WI38 (cell line): ENCODE results near the gene MME.

Experiments
- H3K4me3 ChIP-seq: 2 replicates; pipeline ENCODE4 v1.5.1; 2011; ENCODE audit warnings: low read depth, mild to moderate bottlenecking, control low read depth, low read length
- TF ChIP-seq, protein P1 (sequence below): IDR thresholded peaks from 2 replicates; pipeline ENCODE4 v1.5.1; 2012; ENCODE audit warnings: low read depth, mild to moderate bottlenecking, control low read depth, low read length

The MME gene

DNA sequence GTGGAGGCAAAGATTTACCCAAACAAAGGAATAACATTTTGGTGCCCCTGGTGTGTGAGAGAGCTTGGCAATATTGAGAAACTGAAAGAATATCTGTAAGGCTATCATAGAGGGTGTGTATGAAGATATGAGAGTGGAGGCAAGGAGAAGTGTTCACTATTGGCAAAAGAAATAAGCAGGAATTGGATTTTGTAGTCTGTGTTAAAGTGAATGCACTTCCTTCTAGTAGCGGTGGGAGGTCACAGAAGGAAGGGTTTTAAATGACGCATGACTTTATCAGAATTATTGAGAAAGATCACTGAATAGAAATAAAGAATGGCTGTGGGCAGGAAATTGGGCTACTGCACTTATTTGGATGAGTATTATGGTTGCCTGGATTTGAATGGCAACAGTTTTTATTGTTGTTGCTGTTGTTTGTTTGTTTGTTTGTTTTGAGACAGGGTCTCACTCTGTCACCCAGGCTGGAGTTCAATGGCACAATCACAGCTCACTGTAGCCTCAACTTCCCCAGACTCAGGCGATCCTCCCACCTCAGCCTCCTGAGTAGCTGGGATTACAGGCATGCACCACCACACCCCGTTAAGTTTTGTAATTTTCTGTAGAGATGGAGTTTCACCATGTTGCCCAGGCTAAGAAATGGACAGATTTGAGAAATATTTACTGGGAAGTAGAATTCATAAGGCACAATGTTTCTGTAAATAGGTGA, 16.3 kb downstream of the MME start:
- H3K4me3 ChIP-seq = no peak overlapping the region
- TF ChIP-seq, protein P1, sequence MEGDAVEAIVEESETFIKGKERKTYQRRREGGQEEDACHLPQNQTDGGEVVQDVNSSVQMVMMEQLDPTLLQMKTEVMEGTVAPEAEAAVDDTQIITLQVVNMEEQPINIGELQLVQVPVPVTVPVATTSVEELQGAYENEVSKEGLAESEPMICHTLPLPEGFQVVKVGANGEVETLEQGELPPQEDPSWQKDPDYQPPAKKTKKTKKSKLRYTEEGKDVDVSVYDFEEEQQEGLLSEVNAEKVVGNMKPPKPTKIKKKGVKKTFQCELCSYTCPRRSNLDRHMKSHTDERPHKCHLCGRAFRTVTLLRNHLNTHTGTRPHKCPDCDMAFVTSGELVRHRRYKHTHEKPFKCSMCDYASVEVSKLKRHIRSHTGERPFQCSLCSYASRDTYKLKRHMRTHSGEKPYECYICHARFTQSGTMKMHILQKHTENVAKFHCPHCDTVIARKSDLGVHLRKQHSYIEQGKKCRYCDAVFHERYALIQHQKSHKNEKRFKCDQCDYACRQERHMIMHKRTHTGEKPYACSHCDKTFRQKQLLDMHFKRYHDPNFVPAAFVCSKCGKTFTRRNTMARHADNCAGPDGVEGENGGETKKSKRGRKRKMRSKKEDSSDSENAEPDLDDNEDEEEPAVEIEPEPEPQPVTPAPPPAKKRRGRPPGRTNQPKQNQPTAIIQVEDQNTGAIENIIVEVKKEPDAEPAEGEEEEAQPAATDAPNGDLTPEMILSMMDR = no peak

GRCh38 chr3:155097009-155097349, 16.9 kb downstream of the MME start:
- TF ChIP-seq, protein P1 = no peak

DNA sequence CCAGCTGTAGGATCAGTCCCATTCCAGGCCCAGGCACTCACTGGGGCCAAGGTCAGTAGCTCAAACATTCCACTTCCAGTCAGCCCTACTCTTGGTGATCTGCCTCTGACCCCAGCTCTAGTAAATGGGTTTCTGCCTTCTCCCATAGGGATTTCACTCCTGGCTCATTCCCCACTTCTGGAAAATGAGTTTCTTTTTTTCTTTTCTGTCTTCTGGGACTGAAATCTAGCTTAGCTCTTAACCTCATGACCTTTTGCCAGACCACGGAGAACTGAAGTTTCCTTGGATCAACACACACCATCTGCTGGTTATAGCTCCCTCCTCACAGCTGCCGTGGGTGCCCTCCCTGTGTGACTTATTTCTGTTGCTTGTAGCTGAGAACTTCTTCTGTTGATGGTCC, 21.3 kb downstream of the MME start:
- no peak overlapping the region for H3K4me3 ChIP-seq
- TF ChIP-seq, protein P1 = no peak

More at GRCh38 chr3:155097009-155097349, 16.9 kb downstream of the MME start:
- H3K4me3 ChIP-seq = no peak overlapping the region

DNA sequence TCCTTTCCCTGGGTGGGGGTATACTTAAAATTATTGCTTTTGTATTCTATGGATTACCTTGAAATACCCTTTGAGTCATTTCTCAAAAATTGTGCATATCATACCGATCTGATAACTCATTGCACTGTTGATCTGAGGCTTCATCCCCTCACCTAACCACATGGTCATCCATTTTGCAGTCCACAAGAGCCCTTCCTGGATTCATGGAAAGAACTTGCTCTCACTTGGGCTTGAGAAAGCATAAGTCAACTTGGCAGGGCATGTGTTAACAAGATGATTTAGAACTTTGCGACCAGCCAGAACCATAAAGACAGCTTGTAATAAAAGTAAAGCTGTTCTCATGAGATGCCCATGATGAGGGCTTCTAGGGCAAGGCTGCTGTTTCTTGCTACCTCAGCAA, 22.2 kb downstream of the MME start:
- H3K4me3 ChIP-seq = no peak overlapping the region

GRCh38 chr3:155103686-155104085, 23.6 kb downstream of the MME start:
- H3K4me3 ChIP-seq = no peak overlapping the region
- TF ChIP-seq, protein P1 = no peak

More for the DNA sequence above, 22.2 kb downstream of the MME start:
- TF ChIP-seq, protein P1 = no peak

GRCh38 chr3:155106119-155106518, 26.0 kb downstream of the MME start:
- H3K4me3 ChIP-seq = no peak overlapping the region
- TF ChIP-seq, protein P1 = no peak

GRCh38 chr3:155110022-155110421, 29.9 kb downstream of the MME start:
- no peak overlapping the region for H3K4me3 ChIP-seq
- TF ChIP-seq, protein P1 = no peak
